ENCODE results near the gene SPTLC3.
"Not testable (repeated sequence)": the region's sequence is repeated elsewhere in the genome, so short reads cannot be mapped to it uniquely, and the experiment has no call there.

SPTLC3 gene

DNA sequence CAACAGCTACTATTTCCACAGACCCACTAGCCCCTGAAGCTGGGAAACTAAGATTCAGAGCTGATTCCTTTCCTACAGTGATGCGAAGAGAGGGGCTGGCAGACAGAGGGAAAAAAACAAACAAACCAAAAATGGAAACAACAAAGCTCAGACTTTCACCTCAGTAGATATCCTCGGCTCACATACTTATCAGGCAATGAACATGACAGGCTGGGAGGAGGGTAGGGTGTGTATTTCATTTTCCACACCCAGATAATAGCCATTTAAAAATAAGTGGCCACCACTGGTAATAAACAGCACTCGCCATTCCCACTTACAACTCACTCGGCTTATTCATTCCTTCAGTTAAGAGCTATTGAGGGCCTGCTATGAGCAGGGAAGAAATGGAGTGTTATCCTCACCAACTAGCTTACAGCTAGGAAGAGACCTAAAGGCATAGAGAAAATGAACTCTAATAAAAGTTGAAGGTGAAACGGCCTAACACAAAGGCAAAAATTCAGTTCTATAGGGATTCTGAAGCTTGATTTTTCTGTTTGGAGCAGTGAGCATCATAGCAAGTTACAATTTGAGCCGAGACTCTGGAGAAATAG, 32.0 kb upstream of the SPTLC3 start:
- DNase-seq (ENCODE audit: low read depth), result no peak
- TF ChIP-seq, protein P1, sequence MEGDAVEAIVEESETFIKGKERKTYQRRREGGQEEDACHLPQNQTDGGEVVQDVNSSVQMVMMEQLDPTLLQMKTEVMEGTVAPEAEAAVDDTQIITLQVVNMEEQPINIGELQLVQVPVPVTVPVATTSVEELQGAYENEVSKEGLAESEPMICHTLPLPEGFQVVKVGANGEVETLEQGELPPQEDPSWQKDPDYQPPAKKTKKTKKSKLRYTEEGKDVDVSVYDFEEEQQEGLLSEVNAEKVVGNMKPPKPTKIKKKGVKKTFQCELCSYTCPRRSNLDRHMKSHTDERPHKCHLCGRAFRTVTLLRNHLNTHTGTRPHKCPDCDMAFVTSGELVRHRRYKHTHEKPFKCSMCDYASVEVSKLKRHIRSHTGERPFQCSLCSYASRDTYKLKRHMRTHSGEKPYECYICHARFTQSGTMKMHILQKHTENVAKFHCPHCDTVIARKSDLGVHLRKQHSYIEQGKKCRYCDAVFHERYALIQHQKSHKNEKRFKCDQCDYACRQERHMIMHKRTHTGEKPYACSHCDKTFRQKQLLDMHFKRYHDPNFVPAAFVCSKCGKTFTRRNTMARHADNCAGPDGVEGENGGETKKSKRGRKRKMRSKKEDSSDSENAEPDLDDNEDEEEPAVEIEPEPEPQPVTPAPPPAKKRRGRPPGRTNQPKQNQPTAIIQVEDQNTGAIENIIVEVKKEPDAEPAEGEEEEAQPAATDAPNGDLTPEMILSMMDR (IDR thresholded peaks at IDR 0.05; ENCODE audit: low read depth, low read length, missing control alignments), result no peak
- in situ Hi-C loops (cut with HindIII; ENCODE audit: low sequenced_read_pairs), result loop anchor here (5.0 kb wide), 1 partner anchor 130 kb away; no protein-coding TSS in a partner anchor
- no peak overlapping the region for H3K4me3 ChIP-seq (ENCODE audit: low read depth, low read length)

DNA sequence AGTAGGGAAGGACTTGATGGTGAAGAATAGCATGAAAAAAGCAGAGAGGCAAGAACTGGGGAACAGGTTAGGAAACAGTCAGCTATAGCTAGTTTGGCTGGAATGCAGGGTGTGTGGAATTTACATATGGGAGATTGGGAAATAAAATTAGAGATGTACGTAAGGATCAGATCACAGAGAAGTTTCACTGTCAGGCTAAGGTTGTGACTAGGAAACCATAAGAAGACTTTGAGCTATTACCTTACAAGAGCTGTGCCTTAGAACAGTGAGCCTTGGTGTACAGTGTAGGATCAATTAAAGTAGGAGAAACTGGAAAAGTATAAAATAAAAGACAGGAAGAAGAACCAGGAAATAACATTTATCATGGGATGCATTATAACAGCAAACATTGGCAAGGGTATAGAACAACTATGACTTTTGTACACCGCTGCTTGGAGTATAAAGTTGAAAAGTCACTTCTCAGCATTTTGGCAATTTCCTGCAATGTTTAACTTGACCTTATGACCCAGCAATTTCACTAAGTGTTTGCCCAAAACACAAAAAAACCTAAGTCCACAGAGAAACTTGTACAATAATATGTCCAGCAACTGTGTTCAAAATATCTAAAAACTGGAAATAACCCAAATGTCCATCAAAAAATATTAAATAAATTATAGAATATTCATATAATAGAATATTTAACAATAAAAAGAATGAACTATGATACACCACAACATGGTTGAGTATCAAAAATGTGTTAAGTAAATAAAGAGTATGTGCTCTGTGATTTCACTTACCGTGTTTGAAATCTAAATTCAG, 31.2 kb upstream of the SPTLC3 start:
- TF ChIP-seq, protein P1 (IDR thresholded peaks at IDR 0.05; ENCODE audit: low read depth, low read length, missing control alignments), result no peak
- no peak overlapping the region for H3K4me3 ChIP-seq (ENCODE audit: low read depth, low read length)
- in situ Hi-C loops (cut with HindIII; ENCODE audit: low sequenced_read_pairs), result loop anchor here (5.0 kb wide), 1 partner anchor 130 kb away; no protein-coding TSS in a partner anchor
- DNase-seq (ENCODE audit: low read depth), result no peak

DNA sequence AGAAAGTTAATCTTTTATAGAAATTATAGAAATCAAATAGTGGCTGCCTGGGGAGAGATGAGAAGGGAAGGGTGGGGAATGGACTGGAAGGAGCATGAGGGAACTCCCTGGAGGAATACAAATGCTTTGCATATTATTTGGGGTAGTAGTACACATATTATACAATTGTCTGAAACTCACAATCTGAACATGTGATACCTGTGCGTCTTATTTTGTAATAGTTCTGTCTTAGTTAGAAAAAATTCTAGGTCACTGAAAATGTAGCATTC, 30.7 kb upstream of the SPTLC3 start:
- no peak for DNase-seq (ENCODE audit: low read depth)
- in situ Hi-C loops (cut with HindIII; ENCODE audit: low sequenced_read_pairs), result loop anchor here (5.0 kb wide), 1 partner anchor 129 kb away; no protein-coding TSS in a partner anchor
- H3K4me3 ChIP-seq (ENCODE audit: low read depth, low read length), result no peak overlapping the region
- TF ChIP-seq, protein P1 (IDR thresholded peaks at IDR 0.05; ENCODE audit: low read depth, low read length, missing control alignments), result no peak

GRCh38 chr20:12978613-12979495, 29.9 kb upstream of the SPTLC3 start:
- in situ Hi-C loops (cut with HindIII; ENCODE audit: low sequenced_read_pairs), result loop anchor here (5.0 kb wide), 1 partner anchor 128 kb away; no protein-coding TSS in a partner anchor
- DNase-seq (ENCODE audit: low read depth), result no peak
- TF ChIP-seq, protein P1 (IDR thresholded peaks at IDR 0.05; ENCODE audit: low read depth, low read length, missing control alignments), result no peak
- H3K4me3 ChIP-seq (ENCODE audit: low read depth, low read length), result no peak overlapping the region

DNA sequence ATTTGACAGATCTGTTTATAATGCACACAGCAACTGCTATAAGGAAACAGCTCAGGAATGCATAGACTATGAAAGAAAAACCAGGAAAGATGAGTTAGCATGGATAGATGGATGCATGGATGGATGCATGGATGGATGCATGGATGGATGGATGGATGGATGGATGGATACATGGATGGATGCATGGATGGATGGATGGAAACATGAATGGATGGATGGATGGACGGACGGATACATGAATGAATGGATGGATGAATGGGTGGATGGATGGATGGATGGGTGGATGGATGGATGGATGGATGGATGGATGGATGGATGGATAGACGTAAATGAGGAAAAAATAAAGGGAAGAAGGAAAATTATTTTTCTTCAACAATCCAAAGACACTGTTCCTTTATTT, 29.1 kb upstream of the SPTLC3 start:
- H3K4me3 ChIP-seq (ENCODE audit: low read depth, low read length); DNase-seq (ENCODE audit: low read depth): not testable (repeated sequence)
- in situ Hi-C loops (cut with HindIII; ENCODE audit: low sequenced_read_pairs), result loop anchor here (5.0 kb wide), 1 partner anchor 128 kb away; no protein-coding TSS in a partner anchor

DNA sequence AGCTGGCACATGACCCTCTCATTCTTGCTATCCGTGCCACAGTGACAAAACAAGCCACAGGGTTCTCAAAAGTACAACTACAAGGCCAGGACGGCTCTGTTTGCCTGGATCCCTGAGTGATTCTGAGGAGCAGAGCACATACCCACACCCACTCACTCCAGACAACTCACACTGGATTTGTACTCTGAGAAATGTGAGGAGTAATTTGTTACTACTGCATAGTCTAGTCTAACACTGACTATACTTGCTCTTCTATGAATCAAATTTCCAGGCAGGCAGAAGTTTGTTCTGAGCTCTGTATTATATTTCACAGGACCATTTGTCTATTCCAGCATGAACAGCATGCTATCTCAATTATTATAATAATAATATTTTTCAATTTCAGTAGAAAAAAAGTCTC, 26.7 kb upstream of the SPTLC3 start:
- no peak overlapping the region for H3K4me3 ChIP-seq (ENCODE audit: low read depth, low read length)
- TF ChIP-seq, protein P1 (IDR thresholded peaks at IDR 0.05; ENCODE audit: low read depth, low read length, missing control alignments), result no peak
- DNase-seq (ENCODE audit: low read depth), result no peak
- in situ Hi-C loops (cut with HindIII; ENCODE audit: low sequenced_read_pairs), result no loop called here

Data from astrocyte of the cerebellum (primary cell).